ENCODE measurements around the gene C22orf23. TPM values are rescaled to one million over a fixed set of nuclear protein-coding genes. Genes with fewer than 3 reads are reported as not detected.

The C22orf23 gene
- total and polyA plus RNA-seq, 10 donors: 0.04 to 0.16 (median 0.05) TPM; not detected in 7

GRCh38 chr22:37990301-37990700 lies 36.9 kb upstream of the C22orf23 start:
- no peaks in the 10 kb centered on the region for H3K27me3 ChIP-seq (replicated peaks in 1 of 7)
- no peak overlapping the region for H3K27ac ChIP-seq
- peaks cover 0 to 20% (median 2%) of the 10 kb centered on the region in 6 donors for H3K4me1 ChIP-seq
- peaks cover 0 to 19% (median 0%) of the 10 kb centered on the region in 6 donors for H3K36me3 ChIP-seq
- 50 to 86% (median 78%) methylated on average over 3 to 5 of the region's 5 CpGs for WGBS, 5 donors
- DNase-seq: no peak
- TF ChIP-seq POLR2AphosphoS5 (IDR thresholded peaks at IDR 0.05): peak in 1 of 3 donors; percentile 31
- TF ChIP-seq POLR2A (IDR thresholded peaks at IDR 0.05): no peak
- H3K4me3 ChIP-seq: no peak overlapping the region
- intact Hi-C loops (cut with DNase I; ENCODE audit: low total_unique reads): no loop called here
- H3K9me3 ChIP-seq: no peaks in the 10 kb centered on the region

- no peak overlapping the region for H3K27ac ChIP-seq
- 88 to 95% (median 92%) methylated on average over 14 of the region's 14 CpGs for WGBS, 5 donors
Observed at GRCh38 chr22:37989146-37990045, 36.0 kb upstream of the C22orf23 start.

DNA sequence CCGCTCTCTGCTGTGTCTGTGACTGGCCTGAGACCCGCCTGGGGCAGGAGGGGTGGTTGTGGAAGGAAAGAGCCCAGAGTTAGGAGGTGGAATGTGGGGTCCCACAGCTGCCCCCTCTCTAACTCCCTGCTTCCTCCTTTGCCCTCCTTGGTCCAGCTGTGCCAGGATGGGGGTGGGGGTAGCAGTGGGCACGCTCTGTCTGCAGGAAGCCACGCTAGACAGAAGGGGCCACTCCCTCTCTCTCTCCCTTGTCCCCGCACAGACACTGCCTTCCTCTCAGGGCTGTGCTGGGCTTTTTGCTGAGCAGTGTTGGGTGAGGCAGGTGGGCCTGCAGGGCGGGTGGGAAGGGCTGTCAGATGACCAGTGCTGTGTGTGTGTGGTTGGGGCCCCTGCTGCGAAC lies 33.0 kb upstream of the C22orf23 start:
- DNase-seq: no peak
- Histone ChIP-seq H3K9me3 (no peaks in the 10 kb centered on the region), H3K27ac (no peak overlapping the region), H3K4me3 (no peak overlapping the region), H3K4me1 (no peaks in the 10 kb centered on the region), H3K36me3 (peaks cover 0 to 23% (median 0%) of the 10 kb centered on the region in 6 donors), H3K27me3 (replicated peaks in 1 of 7) (no peaks in the 10 kb centered on the region)
- intact Hi-C loops (cut with DNase I; ENCODE audit: low total_unique reads): no loop called here
- WGBS, 5 donors: 54 to 71% (median 68%) methylated on average over 4 to 7 of the region's 7 CpGs
- TF ChIP-seq POLR2A (IDR thresholded peaks at IDR 0.05): no peak
- no peak for TF ChIP-seq POLR2AphosphoS5 (IDR thresholded peaks at IDR 0.05)
- TF ChIP-seq, protein P1, sequence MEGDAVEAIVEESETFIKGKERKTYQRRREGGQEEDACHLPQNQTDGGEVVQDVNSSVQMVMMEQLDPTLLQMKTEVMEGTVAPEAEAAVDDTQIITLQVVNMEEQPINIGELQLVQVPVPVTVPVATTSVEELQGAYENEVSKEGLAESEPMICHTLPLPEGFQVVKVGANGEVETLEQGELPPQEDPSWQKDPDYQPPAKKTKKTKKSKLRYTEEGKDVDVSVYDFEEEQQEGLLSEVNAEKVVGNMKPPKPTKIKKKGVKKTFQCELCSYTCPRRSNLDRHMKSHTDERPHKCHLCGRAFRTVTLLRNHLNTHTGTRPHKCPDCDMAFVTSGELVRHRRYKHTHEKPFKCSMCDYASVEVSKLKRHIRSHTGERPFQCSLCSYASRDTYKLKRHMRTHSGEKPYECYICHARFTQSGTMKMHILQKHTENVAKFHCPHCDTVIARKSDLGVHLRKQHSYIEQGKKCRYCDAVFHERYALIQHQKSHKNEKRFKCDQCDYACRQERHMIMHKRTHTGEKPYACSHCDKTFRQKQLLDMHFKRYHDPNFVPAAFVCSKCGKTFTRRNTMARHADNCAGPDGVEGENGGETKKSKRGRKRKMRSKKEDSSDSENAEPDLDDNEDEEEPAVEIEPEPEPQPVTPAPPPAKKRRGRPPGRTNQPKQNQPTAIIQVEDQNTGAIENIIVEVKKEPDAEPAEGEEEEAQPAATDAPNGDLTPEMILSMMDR (IDR thresholded peaks at IDR 0.05 in 8 of 11, conservative IDR thresholded peaks at IDR 0.05 in 3 of 11): no peak

More at GRCh38 chr22:37989146-37990045, 36.0 kb upstream of the C22orf23 start:
- DNase-seq: no peak
- no peaks in the 10 kb centered on the region for H3K27me3 ChIP-seq (replicated peaks in 1 of 7)
- intact Hi-C loops (cut with DNase I; ENCODE audit: low total_unique reads): no loop called here
- H3K9me3 ChIP-seq: no peaks in the 10 kb centered on the region
- H3K4me3 ChIP-seq: no peak overlapping the region
- H3K36me3 ChIP-seq: peaks cover 0 to 19% (median 0%) of the 10 kb centered on the region in 6 donors
- peaks cover 0 to 10% (median 0%) of the 10 kb centered on the region in 6 donors for H3K4me1 ChIP-seq
- TF ChIP-seq, protein P1 (IDR thresholded peaks at IDR 0.05 in 8 of 11, conservative IDR thresholded peaks at IDR 0.05 in 3 of 11): no peak
- TF ChIP-seq POLR2AphosphoS5 (IDR thresholded peaks at IDR 0.05) (no peak), POLR2A (IDR thresholded peaks at IDR 0.05) (no peak)

- intact Hi-C loops (cut with DNase I; ENCODE audit: low total_unique reads): no loop called here
- peaks cover 0 to 24% (median 0%) of the 10 kb centered on the region in 6 donors for H3K36me3 ChIP-seq
- 84 to 94% (median 89%) methylated on average over 27 of the region's 27 CpGs for WGBS, 5 donors
- no peaks in the 10 kb centered on the region for H3K4me1 ChIP-seq
- no peaks in the 10 kb centered on the region for H3K27me3 ChIP-seq (replicated peaks in 1 of 7)
- no peak overlapping the region for H3K27ac ChIP-seq
- TF ChIP-seq, protein P1 (IDR thresholded peaks at IDR 0.05 in 8 of 11, conservative IDR thresholded peaks at IDR 0.05 in 3 of 11): no peak
- TF ChIP-seq POLR2AphosphoS5 (IDR thresholded peaks at IDR 0.05) (no peak), POLR2A (IDR thresholded peaks at IDR 0.05) (no peak)
- no peaks in the 10 kb centered on the region for H3K9me3 ChIP-seq
- no peak for DNase-seq
- H3K4me3 ChIP-seq: no peak overlapping the region
Observed at GRCh38 chr22:37985751-37986281, 32.4 kb upstream of the C22orf23 start.

Data from spleen (tissue), 11 donors.